HG02973 (cell line): ENCODE measurements around the gene PEDS1.
"Not testable (repeated sequence)": the region's sequence is repeated elsewhere in the genome, so short reads cannot be mapped to it uniquely, and the experiment has no call there.

Source experiments
- ATAC-seq: cut with Tn5 transposase; IDR thresholded peaks from one replicate; pipeline ENCODE4 v1.9.1; 2021; ENCODE audit warnings: moderate library complexity; ENCODE audit not compliant: unreplicated experiment

The PEDS1 gene

GRCh38 chr20:50153500-50154377 lies at the start of gene PEDS1:
TSS of gene PEDS1 (minus strand) at chr20:50153723. CDS start at chr20:50153637, 86 bp downstream.
- ATAC-seq, result peak; percentile 92

- no peak for ATAC-seq
Observed at GRCh38 chr20:50202677-50203076, 49.2 kb upstream of the PEDS1 start.

- ATAC-seq, result not testable (repeated sequence)
Observed at GRCh38 chr20:50201710-50202109, 48.2 kb upstream of the PEDS1 start.

GRCh38 chr20:50200482-50201104 lies 47.1 kb upstream of the PEDS1 start:
- ATAC-seq, result no peak

- no peak for ATAC-seq
Observed at GRCh38 chr20:50199703-50200102, 46.2 kb upstream of the PEDS1 start.

GRCh38 chr20:50198716-50199115 lies 45.2 kb upstream of the PEDS1 start:
- ATAC-seq, result no peak

GRCh38 chr20:50198180-50198666 lies 44.7 kb upstream of the PEDS1 start:
- ATAC-seq, result no peak

GRCh38 chr20:50197463-50198179 lies 44.1 kb upstream of the PEDS1 start:
- no peak for ATAC-seq

- no peak for ATAC-seq
Observed at GRCh38 chr20:50196896-50197295, 43.4 kb upstream of the PEDS1 start.

GRCh38 chr20:50196248-50196647 lies 42.7 kb upstream of the PEDS1 start:
- ATAC-seq, result no peak

GRCh38 chr20:50195524-50196120 lies 42.1 kb upstream of the PEDS1 start:
- ATAC-seq, result no peak

- ATAC-seq, result no peak
Observed at GRCh38 chr20:50194831-50195523, 41.5 kb upstream of the PEDS1 start.

- ATAC-seq, result no peak
Observed at GRCh38 chr20:50194422-50194830, 40.9 kb upstream of the PEDS1 start.

GRCh38 chr20:50193836-50194421 lies 40.4 kb upstream of the PEDS1 start:
- ATAC-seq, result no peak

GRCh38 chr20:50193199-50193835 lies 39.8 kb upstream of the PEDS1 start:
- no peak for ATAC-seq

GRCh38 chr20:50192364-50193198 lies 39.1 kb upstream of the PEDS1 start:
- ATAC-seq, result no peak

GRCh38 chr20:50191544-50192363 lies 38.2 kb upstream of the PEDS1 start:
- peak; percentile 16 for ATAC-seq

GRCh38 chr20:50191065-50191543 lies 37.6 kb upstream of the PEDS1 start:
- peak; percentile 24 for ATAC-seq
